GM03348 (cell line): ENCODE measurements around the gene SEMA5A.

ENCODE experiments used
- DNase-seq: peaks from one replicate; pipeline ENCODE4 v3.0.0; 2012; ENCODE audit warnings: low spot score

SEMA5A gene

GRCh38 chr5:9112520-9113291 is 433.2 kb downstream of the SEMA5A start:
- DNase-seq: no peak

DNA sequence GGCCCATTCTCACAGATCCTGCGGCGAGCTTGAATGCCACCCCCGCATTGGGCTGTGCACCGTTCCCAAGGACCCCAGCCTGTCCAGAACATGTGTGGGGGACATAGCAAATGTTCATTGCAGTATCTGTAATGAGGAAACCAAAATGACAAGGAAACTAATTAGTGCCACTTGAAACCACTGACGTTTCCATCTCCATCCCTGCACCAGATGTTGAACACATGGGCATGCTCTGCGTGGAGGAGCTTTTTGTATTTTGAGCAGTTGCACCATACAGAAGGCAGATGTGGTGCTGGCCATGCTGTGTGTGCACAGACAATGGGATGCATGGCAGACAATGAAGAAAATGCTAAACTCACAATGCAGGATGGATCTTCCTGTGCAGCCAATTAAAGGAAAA is 437.7 kb downstream of the SEMA5A start:
- peak; percentile 11 for DNase-seq

DNA sequence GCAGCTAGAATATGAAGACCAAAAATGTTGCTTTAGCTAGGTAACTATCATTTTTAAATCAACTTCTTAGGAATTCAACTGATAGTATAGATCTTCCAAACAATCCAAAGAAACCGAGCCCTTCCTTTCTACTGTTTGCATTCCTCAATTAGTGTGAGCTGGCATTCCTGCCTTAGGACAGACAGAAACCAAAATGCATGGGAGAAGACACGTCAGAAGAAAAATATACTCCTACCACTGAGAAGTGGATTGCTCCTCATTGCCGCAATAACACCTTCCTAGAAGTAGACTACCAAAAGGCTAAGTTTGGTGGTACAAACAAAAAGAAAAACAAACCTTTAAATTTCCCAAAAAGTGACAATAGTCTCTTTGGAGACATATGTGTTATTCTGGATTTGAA is 440.0 kb downstream of the SEMA5A start:
- no peak for DNase-seq

DNA sequence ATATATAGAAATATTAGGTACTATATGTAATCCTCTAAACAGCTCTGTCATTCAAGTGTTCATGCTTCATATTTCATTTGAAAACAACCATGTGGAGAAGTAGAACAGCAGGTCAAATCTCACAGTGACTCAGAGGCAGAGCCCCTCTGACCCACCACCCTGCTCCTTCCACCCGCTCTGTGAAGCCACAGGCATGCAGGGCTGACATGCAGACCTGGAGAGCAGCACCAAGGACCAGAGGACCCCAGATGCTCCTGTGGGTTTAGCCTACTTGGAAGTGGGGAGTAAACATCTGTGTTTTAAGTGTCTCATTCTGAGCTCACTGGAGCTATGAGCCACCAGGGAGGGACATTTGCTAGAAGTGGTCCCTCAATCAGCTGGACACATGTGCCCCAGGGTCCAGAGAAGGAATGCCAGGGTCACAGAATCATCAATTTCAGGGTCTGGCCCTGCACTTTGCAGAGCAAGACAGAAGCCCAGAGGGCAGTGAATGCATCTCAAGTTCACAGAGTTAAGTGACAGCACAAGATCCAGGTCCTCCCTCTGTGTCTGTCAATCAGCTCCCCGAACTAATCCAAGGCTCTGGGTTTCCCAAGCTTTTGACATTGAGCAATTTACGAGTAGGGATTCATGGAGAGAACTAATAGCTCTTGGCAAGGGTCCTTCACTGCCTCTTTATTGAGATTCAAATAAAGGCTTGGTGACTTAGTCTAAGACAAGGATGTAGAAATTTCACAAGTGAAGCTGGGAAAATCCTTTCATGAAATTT is 441.1 kb downstream of the SEMA5A start:
- no peak for DNase-seq

DNA sequence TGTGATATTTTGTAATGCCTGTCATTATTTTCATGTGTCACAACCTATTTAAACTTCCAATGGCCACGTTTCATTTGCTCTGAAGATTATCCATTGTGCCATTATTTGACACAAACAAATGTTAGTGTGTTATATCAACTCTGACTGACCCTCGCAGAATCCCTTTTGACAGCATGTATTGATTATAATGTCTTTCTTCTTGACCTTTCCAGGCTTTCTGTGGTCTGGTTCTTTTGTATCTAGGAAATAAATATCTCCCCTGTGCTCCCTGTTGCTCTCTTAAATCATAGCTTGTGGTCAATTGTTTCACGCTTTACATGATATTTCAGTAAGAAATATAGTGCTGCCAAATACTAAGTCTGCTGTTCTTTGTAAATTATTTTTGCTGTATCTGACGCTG is 442.6 kb downstream of the SEMA5A start:
- DNase-seq: no peak

DNA sequence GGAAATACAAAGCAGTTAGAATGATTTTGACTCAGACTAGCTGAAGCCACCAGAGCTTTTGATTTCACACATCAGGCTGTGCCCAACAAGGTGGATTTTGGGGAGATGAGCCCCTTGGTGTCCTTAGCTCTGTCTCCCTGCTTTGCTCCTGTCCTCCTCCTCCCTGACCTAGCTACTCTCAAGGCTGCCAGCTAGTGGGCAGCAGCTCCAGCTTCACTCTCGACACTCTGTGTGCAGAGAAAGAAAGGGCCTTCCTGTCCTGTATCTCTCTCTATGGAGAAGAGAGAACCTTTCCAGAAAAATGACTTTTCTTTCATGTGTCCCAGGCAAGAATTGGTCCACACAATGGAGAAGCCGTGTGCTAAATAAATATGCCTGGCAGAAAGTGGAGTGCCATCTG is 446.2 kb downstream of the SEMA5A start:
- DNase-seq: no peak

GRCh38 chr5:9098990-9099389 is 446.9 kb downstream of the SEMA5A start:
- no peak for DNase-seq

GRCh38 chr5:9094582-9094981 is 451.3 kb downstream of the SEMA5A start:
- peak; percentile 79 for DNase-seq

GRCh38 chr5:9091896-9092662 is 453.8 kb downstream of the SEMA5A start:
- no peak for DNase-seq

- DNase-seq: no peak
These were observed 455.4 kb downstream of the SEMA5A start for GRCh38 chr5:9090381-9091026.

DNA sequence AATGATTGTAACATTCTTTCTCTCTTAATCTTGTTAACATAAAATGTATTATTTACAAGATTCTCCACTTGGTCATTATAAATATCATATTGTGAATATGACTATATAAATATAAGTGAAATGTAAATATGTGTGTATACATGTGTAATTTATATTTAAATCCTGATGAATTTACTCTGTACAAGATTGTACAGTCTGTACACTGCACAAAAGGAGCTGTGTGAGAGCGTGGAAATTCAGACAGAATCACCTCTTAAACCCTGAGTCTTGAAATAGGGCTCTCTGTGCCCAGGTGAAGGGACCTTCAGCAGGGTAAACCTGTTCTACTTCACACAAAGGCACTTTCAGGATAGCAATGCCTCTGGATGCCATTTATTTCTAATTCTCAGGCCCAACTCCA is 456.0 kb downstream of the SEMA5A start:
- no peak for DNase-seq

DNA sequence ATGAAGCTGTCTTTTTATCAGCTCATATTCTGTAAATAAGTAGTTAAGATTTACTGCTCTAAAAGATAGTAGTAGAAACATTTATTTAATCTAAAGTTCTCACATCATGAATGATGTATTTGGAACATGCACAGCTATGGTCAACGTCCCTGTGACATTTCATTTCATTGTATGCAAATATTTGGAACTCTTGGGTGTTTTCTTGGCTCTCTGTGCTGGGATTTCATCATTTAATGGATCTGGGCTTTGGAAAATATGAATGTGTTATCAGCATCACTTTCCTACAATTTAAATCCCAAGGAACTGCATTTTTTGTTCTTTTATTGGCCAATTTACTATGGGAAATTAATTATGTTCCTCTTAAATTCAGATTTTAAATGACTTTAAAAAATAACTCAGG is 462.9 kb downstream of the SEMA5A start:
- no peak for DNase-seq

GRCh38 chr5:9072701-9073100 is 473.2 kb downstream of the SEMA5A start:
- DNase-seq: no peak

DNA sequence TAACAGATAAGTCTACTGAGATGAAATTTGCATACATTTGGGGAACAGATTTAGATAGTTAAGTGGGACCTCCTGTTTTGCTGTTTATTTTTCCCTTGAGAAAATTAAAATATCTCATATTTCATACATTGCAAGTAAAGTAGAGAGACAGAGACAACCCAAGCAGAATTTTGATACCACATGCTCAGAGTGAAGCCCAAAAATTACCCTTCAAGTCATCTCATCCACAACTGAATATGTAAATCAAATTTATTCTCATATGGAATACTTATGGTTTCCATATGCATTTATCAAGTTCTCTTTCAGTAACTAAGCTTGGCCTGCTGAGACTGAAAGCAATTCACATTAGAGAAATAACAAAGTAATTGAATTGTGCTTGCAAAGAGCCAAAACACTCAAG is 474.4 kb downstream of the SEMA5A start:
- no peak for DNase-seq

DNA sequence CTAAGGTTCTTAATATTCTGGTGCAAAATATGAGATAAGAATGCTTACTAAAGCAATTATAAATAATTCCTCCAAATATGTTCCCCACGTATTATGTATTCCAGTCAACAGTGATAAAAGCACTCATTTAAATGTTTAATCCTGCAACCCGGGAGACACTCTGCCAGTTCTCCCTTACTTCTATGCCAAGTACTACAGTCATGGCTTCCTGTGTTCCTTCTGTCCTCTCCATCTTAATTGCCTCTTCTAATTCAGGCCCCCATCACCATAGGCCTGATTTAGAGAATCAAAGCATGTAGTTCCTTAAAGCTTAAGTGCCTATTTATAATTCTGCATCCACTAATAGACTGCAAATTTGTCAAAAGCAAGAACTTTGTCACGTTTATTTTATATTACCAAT is 474.8 kb downstream of the SEMA5A start:
- DNase-seq: no peak

DNA sequence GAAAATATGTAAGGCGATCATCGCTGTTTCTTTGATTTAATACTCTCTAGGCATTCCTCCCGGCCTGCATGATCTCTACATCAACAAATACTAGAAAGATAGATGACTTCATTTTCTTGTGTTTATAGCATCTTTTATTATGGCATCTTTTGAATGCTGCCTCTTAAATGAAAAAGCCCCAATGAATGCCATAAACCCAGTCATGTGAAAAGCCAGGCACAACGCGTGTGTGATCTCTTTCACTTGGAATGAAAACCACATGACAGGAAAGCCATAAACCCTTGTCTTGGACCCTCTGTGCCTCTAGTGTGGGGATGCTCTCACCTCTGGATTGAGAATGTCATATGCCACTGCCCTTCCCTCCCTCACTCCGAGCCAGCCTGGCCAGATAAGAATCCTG is 476.2 kb downstream of the SEMA5A start:
- DNase-seq: no peak

DNA sequence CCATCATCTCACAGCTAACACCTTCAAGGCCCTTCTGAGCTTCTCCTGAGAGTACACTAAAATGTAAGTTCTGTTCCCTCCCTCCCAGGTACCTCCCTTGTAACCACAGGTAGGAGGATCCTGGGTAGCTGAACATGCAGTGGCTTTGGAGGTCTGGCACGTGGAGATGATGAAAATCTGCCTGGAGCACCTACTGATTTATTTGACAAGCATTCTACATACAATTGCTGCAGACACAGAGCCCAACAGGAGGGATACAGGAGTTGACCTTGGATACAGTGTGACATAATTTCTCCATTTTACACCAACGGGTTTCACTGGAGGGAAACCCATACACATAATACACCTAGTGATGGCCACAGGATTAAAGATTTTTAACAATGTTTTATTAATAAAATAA is 478.7 kb downstream of the SEMA5A start:
- DNase-seq: no peak

DNA sequence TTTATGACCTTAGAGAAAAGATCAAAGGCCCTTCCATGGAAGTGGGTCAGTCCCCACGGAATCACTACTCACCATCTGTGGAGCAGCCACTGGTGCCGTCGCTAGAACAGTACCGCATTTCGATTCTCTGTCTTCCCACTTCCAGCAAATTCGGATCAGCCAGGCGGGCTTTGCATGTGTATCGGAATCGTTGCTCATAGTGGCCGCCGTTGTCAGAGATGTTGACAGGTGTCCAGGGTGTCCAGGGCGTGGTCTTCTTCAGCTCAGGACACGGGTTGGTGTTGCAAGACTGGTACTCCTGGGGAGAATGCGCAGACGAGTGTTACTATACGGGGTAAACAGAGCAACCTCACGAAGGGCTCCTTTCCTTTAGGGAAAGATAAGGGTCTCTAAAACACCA is 479.5 kb downstream of the SEMA5A start:
- DNase-seq: no peak

- DNase-seq: peak; percentile 44
These were observed 482.1 kb downstream of the SEMA5A start for GRCh38 chr5:9063615-9064245.

DNA sequence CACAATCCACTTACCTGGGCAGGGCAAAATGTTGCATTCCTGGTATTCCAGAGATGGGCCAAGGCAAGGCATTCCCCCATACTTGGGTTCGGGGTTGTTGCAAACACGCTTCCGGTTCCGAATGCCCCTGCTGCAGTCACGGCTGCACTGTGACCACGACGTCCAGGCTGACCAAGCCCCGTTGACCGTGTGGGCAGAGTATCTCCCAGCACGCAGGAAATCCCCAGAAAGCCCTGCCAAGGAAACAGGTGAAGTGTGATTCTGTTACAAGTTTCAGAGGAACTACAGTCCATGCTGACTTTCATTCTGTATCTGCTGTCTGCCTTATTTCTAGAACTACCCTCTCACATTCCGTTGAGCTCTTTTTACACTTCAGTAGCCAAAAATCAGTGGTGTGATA is 483.0 kb downstream of the SEMA5A start:
- no peak for DNase-seq

- peak; percentile 89 for DNase-seq
These were observed 485.8 kb downstream of the SEMA5A start for GRCh38 chr5:9059920-9060691.
